ENCODE data around the gene CUL1.

Gene CUL1

GRCh38 chr7:148686312-148686937 lies 12.3 kb upstream of the CUL1 start:
- Histone ChIP-seq H2BK5ac (ENCODE audit: low read depth, low read length, poor library complexity) (no peak overlapping the region), H3K4ac (ENCODE audit: low read depth, low read length) (no peak overlapping the region), H4K8ac (ENCODE audit: low read depth, low read length) (no peak overlapping the region), H2AK5ac (ENCODE audit: low read length) (no peak overlapping the region), H3K4me2 (ENCODE audit: low read length) (no peak overlapping the region), H3K4me3 (ENCODE audit: low read depth, low read length) (no peak overlapping the region), H4K12ac (ENCODE audit: low read depth, low read length) (no peak overlapping the region), H3K79me2 (ENCODE audit: control insufficient read depth, insufficient read depth, low read length, poor library complexity) (no peaks in the 10 kb centered on the region), H3K79me1 (ENCODE audit: low read length) (no peaks in the 10 kb centered on the region), H2BK120ac (ENCODE audit: insufficient read depth, low read length, poor library complexity) (no peak overlapping the region), H2BK12ac (ENCODE audit: low read length) (no peak overlapping the region), H3K9ac (ENCODE audit: low read length) (no peak overlapping the region), H3K23ac (ENCODE audit: low read length) (no peak overlapping the region), H3K14ac (ENCODE audit: low read length) (no peak overlapping the region), H3K4me1 (ENCODE audit: control insufficient read depth in 1 of 2, insufficient read depth in 2 of 2, low read length in 2 of 2) (no peaks in the 10 kb centered on the region), H3K36me3 (ENCODE audit: control insufficient read depth in 1 of 2, insufficient read depth in 2 of 2, low read length in 2 of 2) (no peaks in the 10 kb centered on the region), H3K18ac (ENCODE audit: low read length) (no peak overlapping the region), H3K27me3 (ENCODE audit: insufficient read depth, low read length) (no peaks in the 10 kb centered on the region), H3K27ac (ENCODE audit: low read depth, low read length) (no peak overlapping the region), H4K91ac (ENCODE audit: low read depth, low read length) (no peak overlapping the region), H2AFZ (ENCODE audit: insufficient read depth, low read length, poor library complexity) (no peak overlapping the region), H3K9me3 (ENCODE audit: insufficient read depth, low read depth, low read length) (no peaks in the 10 kb centered on the region)
- DNase-seq: no peak
- WGBS (ENCODE audit: extremely low coverage, insufficient coverage, insufficient read length): no CpG with 5 or more reads among the region's 6 CpGs

GRCh38 chr7:148687555-148687954 lies 11.1 kb upstream of the CUL1 start:
- no peak overlapping the region for H2AK5ac ChIP-seq (ENCODE audit: low read length)
- no peaks in the 10 kb centered on the region for H3K9me3 ChIP-seq (ENCODE audit: insufficient read depth, low read depth, low read length)
- H3K9ac ChIP-seq (ENCODE audit: low read length): no peak overlapping the region
- H3K4me1 ChIP-seq (ENCODE audit: control insufficient read depth in 1 of 2, insufficient read depth in 2 of 2, low read length in 2 of 2): no peaks in the 10 kb centered on the region
- no peak overlapping the region for H3K18ac ChIP-seq (ENCODE audit: low read length)
- no peak overlapping the region for H3K4me2 ChIP-seq (ENCODE audit: low read length)
- no peak overlapping the region for H2BK12ac ChIP-seq (ENCODE audit: low read length)
- H4K12ac ChIP-seq (ENCODE audit: low read depth, low read length): no peak overlapping the region
- no peaks in the 10 kb centered on the region for H3K36me3 ChIP-seq (ENCODE audit: control insufficient read depth in 1 of 2, insufficient read depth in 2 of 2, low read length in 2 of 2)
- H3K4ac ChIP-seq (ENCODE audit: low read depth, low read length): no peak overlapping the region
- H3K23ac ChIP-seq (ENCODE audit: low read length): no peak overlapping the region
- no peaks in the 10 kb centered on the region for H3K79me1 ChIP-seq (ENCODE audit: low read length)
- H4K8ac ChIP-seq (ENCODE audit: low read depth, low read length): no peak overlapping the region
- H3K79me2 ChIP-seq (ENCODE audit: control insufficient read depth, insufficient read depth, low read length, poor library complexity): no peaks in the 10 kb centered on the region
- H3K27ac ChIP-seq (ENCODE audit: low read depth, low read length): no peak overlapping the region
- no peak overlapping the region for H3K4me3 ChIP-seq (ENCODE audit: low read depth, low read length)
- H3K27me3 ChIP-seq (ENCODE audit: insufficient read depth, low read length): no peaks in the 10 kb centered on the region
- H4K91ac ChIP-seq (ENCODE audit: low read depth, low read length): no peak overlapping the region
- WGBS (ENCODE audit: extremely low coverage, insufficient coverage, insufficient read length): no CpG with 5 or more reads among the region's 2 CpGs
- no peak overlapping the region for H2BK5ac ChIP-seq (ENCODE audit: low read depth, low read length, poor library complexity)
- no peak for DNase-seq
- H2AFZ ChIP-seq (ENCODE audit: insufficient read depth, low read length, poor library complexity): no peak overlapping the region
- no peak overlapping the region for H2BK120ac ChIP-seq (ENCODE audit: insufficient read depth, low read length, poor library complexity)
- no peak overlapping the region for H3K14ac ChIP-seq (ENCODE audit: low read length)

GRCh38 chr7:148688526-148688925 lies 10.2 kb upstream of the CUL1 start:
- H4K12ac ChIP-seq (ENCODE audit: low read depth, low read length): no peak overlapping the region
- no peak overlapping the region for H3K4ac ChIP-seq (ENCODE audit: low read depth, low read length)
- H3K4me3 ChIP-seq (ENCODE audit: low read depth, low read length): no peak overlapping the region
- no peaks in the 10 kb centered on the region for H3K27me3 ChIP-seq (ENCODE audit: insufficient read depth, low read length)
- no peaks in the 10 kb centered on the region for H3K79me2 ChIP-seq (ENCODE audit: control insufficient read depth, insufficient read depth, low read length, poor library complexity)
- no peak overlapping the region for H2AK5ac ChIP-seq (ENCODE audit: low read length)
- peaks cover 1% of the 10 kb centered on the region for H3K9me3 ChIP-seq (ENCODE audit: insufficient read depth, low read depth, low read length)
- no CpG with 5 or more reads among the region's 1 CpG for WGBS (ENCODE audit: extremely low coverage, insufficient coverage, insufficient read length)
- no peak overlapping the region for H4K91ac ChIP-seq (ENCODE audit: low read depth, low read length)
- no peak overlapping the region for H3K18ac ChIP-seq (ENCODE audit: low read length)
- no peak for DNase-seq
- H3K36me3 ChIP-seq (ENCODE audit: control insufficient read depth in 1 of 2, insufficient read depth in 2 of 2, low read length in 2 of 2): no peaks in the 10 kb centered on the region
- H3K27ac ChIP-seq (ENCODE audit: low read depth, low read length): no peak overlapping the region
- H2AFZ ChIP-seq (ENCODE audit: insufficient read depth, low read length, poor library complexity): no peak overlapping the region
- H3K23ac ChIP-seq (ENCODE audit: low read length): no peak overlapping the region
- H2BK5ac ChIP-seq (ENCODE audit: low read depth, low read length, poor library complexity): no peak overlapping the region
- no peak overlapping the region for H3K4me2 ChIP-seq (ENCODE audit: low read length)
- no peaks in the 10 kb centered on the region for H3K4me1 ChIP-seq (ENCODE audit: control insufficient read depth in 1 of 2, insufficient read depth in 2 of 2, low read length in 2 of 2)
- H2BK120ac ChIP-seq (ENCODE audit: insufficient read depth, low read length, poor library complexity): no peak overlapping the region
- H3K9ac ChIP-seq (ENCODE audit: low read length): no peak overlapping the region
- H2BK12ac ChIP-seq (ENCODE audit: low read length): no peak overlapping the region
- H3K79me1 ChIP-seq (ENCODE audit: low read length): no peaks in the 10 kb centered on the region
- H4K8ac ChIP-seq (ENCODE audit: low read depth, low read length): no peak overlapping the region
- H3K14ac ChIP-seq (ENCODE audit: low read length): no peak overlapping the region

GRCh38 chr7:148693651-148694050 lies 5.1 kb upstream of the CUL1 start:
- Histone ChIP-seq H2BK120ac (ENCODE audit: insufficient read depth, low read length, poor library complexity) (no peak overlapping the region), H4K91ac (ENCODE audit: low read depth, low read length) (no peak overlapping the region), H3K4ac (ENCODE audit: low read depth, low read length) (no peak overlapping the region), H4K8ac (ENCODE audit: low read depth, low read length) (no peak overlapping the region), H3K14ac (ENCODE audit: low read length) (no peak overlapping the region), H2AFZ (ENCODE audit: insufficient read depth, low read length, poor library complexity) (no peak overlapping the region), H3K4me2 (ENCODE audit: low read length) (no peak overlapping the region), H3K9me3 (ENCODE audit: insufficient read depth, low read depth, low read length) (peaks cover 3% of the 10 kb centered on the region), H3K4me1 (ENCODE audit: control insufficient read depth in 1 of 2, insufficient read depth in 2 of 2, low read length in 2 of 2) (peaks cover 0 to 2% of the 10 kb centered on the region in 2 experiments), H3K36me3 (ENCODE audit: control insufficient read depth in 1 of 2, insufficient read depth in 2 of 2, low read length in 2 of 2) (no peaks in the 10 kb centered on the region), H3K27me3 (ENCODE audit: insufficient read depth, low read length) (no peaks in the 10 kb centered on the region), H2AK5ac (ENCODE audit: low read length) (no peak overlapping the region), H4K12ac (ENCODE audit: low read depth, low read length) (no peak overlapping the region), H2BK5ac (ENCODE audit: low read depth, low read length, poor library complexity) (no peak overlapping the region), H3K79me1 (ENCODE audit: low read length) (peaks cover 9% of the 10 kb centered on the region), H3K18ac (ENCODE audit: low read length) (no peak overlapping the region), H3K23ac (ENCODE audit: low read length) (no peak overlapping the region), H3K79me2 (ENCODE audit: control insufficient read depth, insufficient read depth, low read length, poor library complexity) (peaks cover 8% of the 10 kb centered on the region), H2BK12ac (ENCODE audit: low read length) (no peak overlapping the region), H3K27ac (ENCODE audit: low read depth, low read length) (no peak overlapping the region), H3K4me3 (ENCODE audit: low read depth, low read length) (no peak overlapping the region), H3K9ac (ENCODE audit: low read length) (no peak overlapping the region)
- DNase-seq: no peak
- no CpG with 5 or more reads among the region's 7 CpGs for WGBS (ENCODE audit: extremely low coverage, insufficient coverage, insufficient read length)

All from trophoblast cell (in vitro differentiated cells and primary cell).